HG03354 (cell line): ENCODE data around the gene ERMP1.
"Not testable (repeated sequence)": the region's sequence is repeated elsewhere in the genome, so short reads cannot be mapped to it uniquely, and the experiment has no call there.

Experiments
- ATAC-seq: cut with Tn5 transposase; IDR thresholded peaks from one replicate; pipeline ENCODE4 v1.9.1; 2021; ENCODE audit warnings: mild to moderate bottlenecking; ENCODE audit not compliant: unreplicated experiment, poor library complexity, severe bottlenecking

The ERMP1 gene

DNA sequence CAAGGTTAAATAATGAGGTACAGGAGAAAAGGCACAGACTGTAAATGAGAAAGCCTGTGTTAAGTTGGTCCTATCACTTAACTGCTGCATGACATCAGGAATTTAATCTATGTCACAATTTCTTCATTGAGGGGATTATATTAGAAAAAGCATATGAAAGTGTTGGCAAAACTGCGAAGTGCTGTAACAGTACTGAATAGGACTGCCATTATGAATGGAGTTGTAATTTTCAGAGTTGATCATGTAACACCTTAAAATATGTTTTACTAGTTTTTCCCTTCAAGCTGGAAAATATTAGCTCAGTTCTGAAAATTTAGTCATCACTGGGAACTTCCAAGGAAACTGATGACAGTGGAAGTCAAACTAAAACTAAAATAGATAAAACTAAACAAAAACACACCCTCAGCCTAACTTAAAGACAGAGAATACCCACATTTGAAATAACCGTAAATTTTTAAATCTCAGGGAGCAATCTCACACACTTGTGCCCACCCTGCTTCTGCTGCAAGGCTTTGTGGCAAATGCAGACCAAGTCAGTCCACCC lies 45.1 kb downstream of the ERMP1 start:
- ATAC-seq, result no peak

DNA sequence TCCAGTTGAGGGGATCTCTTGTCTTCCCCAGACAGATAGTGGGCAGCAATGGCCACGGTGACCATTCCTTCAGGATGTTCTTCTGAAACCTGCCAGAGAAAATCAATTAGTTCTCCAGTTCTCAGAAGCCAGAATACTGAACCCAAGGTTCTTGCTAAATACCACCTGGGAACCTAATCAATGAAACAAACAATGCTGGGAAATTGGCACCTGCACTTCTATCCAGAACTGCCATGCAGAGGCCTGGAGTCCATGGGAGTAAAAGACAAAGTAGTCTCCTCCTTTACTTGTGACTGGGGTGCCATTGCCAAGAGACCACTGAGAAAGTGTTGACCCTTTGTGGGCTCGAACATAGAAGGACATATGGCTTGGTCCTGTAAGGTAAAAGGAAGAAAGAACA lies 45.7 kb downstream of the ERMP1 start:
- no peak for ATAC-seq

DNA sequence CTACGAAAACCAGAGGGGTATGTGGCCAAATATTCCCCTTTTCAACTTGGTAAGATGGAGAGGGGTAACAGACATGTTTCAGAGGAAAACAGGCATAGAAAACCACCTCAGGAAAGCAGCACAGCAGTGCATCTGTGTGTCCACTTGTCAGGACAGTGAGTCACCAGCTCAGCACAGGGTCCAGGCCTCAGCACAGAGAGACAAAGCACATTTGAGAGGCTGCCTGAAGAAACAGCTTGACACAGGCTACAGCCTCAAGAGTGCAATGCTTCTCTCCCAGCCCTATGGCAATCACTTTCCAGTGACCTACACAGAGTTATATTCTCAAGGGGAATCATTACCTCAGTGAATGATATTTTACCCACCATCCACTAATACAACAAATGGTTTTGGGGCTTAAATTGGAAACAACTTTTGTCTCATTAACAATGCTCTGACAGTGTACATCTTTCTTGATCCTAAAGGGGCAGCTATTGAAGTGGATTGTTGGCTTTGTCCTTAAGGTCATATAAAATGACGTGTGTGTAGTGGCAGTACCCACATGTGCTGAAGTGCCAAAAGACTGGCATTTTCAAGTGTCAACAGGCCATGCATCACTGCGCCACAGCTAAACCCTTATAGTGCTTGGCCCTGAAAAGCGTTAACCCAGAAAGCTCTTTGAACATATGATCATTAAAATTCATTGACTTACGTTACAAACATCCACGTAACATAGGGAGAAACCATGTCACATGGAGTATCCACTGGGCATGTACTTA lies 46.4 kb downstream of the ERMP1 start:
- ATAC-seq, result no peak

DNA sequence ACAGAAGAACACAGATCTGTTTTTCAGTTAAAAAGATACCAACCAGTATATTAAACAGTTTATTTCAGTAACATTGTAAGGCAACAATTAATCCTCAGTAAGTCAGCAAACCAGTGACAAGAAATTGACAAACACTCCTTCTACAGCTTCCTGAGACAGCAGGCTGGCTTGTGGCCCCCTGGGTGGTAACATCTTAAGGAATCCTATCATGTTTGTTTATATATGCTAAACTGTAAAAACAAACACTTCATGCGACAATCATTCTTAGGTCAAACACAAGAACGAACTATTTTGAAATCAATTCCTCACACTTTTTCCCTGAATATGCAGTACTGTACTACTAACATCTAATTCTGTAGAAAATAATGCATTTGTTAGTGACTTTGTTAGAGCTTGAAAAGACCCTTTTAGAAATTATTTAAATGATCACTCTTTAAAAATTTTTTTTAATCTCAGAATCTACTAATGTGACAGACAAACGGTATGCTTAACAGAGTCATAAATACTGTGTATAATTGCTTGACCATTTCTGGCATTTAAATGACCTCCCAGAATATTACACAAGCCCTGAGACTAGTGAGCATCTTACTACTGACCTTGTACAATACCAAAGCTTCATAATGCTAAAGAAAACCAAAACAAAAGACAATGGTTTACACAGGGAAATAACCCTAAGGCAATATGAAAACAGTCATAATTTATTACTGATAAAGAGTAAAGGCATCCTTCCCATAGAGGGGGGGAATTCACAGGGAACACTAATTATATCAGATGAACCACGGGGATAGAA lies 48.2 kb downstream of the ERMP1 start:
- no peak for ATAC-seq

DNA sequence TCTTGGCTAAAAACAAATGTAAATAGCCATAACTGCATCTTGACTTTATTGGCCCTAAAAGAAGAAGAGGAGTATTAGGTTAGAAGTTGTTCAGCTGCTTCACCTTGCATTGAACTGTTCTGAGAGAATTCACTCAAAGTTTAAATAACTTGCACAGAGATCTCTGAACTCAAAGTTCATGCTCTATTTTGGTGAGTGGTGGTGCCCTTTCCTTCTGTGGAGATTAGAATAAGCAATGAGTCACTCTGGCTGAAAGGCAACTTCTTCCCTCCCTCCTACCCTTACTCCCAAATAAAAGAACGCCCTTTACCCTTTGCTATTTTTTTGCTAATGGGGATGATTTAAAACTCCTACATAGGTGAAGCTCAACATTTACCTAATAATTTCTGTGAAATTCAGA lies 48.9 kb downstream of the ERMP1 start:
- ATAC-seq, result no peak

DNA sequence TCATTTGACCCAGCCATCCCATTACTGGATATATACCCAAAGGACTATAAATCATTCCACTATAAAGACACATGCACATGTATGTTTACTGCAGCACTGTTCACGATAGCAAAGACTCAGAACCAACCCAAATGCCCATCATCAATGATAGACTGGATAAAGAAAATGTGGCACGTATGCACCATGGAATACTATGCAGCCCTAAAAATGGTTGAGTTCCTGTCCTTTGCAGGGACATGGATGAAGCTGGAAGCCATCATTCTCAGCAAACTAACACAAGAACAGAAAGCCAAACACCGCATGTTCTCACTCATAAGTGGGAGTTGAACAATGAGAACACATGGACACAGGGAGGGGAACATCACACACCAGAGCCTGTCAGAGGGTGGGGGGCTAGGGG lies 49.5 kb downstream of the ERMP1 start:
- ATAC-seq, result not testable (repeated sequence)

DNA sequence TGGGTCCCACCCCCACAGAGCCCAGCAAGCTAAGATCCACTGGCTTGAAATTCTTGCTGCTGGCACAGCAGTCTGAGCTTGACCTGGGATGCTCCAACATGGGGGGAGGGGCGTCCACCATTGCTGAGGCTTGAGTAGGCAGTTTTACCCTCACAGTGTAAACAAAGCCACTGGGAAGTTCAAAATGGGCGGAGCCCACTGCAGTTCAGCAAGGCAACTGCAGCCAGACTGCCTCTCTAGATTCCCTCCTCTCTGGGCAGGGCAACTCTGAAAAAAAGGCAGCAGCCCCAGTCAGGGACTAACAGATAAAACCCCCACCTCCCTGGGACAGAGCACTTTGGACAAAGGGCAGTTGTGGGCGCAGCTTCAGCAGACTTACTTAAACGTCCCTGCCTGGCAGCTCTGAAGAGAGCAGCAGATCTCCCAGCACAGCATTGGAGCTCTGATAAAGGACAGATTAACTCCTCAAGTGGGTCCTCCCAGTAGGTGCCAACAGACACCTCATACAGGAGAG lies 53.2 kb downstream of the ERMP1 start:
- ATAC-seq, result not testable (repeated sequence)

DNA sequence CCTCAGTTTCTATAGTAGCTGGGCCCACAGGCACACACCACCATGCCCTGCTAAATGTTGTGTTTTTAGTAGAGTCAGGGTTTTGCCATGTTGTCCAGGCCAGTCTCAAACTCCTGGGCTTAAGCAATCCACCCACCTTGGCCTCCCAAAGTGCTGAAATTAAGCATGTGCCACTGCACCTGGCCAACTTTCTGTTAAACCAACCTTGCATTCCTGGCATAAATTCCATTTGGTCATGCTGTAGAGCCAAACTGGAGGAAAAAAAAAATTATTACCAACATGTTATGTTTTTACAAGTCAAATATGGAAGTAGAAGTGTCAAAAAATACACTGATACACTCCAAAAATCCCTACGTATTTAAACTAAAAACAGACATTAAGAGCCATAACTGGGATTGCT lies 54.1 kb downstream of the ERMP1 start:
- ATAC-seq, result no peak

DNA sequence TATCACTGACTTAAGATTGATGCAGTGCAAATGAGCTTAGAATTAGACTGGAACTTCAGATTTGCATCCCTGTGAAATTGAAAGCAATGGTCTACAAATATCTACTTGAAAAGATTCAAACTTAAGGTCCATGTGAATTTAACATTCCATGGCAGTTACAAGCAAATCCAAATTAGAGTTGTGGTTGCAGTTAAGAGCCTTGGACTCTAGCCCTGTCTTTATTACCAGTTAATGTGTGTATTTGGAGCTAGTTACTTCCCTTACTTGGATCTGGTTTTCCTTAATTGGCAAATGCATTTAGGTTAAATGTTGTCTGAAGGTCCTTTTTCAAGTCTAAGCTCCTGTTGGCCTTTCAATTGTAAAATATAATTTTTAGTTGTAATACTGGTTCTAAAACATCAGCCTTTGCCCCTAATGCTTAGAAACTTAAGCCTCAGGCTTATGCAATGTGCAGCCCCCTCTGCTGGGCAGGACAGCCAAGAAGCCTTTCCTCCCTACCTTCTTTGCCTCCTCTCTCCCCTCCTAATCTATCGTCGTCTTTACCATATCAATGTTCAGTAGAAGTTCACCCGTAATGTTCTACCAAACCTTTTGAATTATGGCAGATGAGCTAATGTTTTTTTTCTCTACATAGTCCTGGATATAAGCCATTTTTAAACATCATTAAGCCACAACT lies 59.5 kb downstream of the ERMP1 start:
- ATAC-seq, result no peak

DNA sequence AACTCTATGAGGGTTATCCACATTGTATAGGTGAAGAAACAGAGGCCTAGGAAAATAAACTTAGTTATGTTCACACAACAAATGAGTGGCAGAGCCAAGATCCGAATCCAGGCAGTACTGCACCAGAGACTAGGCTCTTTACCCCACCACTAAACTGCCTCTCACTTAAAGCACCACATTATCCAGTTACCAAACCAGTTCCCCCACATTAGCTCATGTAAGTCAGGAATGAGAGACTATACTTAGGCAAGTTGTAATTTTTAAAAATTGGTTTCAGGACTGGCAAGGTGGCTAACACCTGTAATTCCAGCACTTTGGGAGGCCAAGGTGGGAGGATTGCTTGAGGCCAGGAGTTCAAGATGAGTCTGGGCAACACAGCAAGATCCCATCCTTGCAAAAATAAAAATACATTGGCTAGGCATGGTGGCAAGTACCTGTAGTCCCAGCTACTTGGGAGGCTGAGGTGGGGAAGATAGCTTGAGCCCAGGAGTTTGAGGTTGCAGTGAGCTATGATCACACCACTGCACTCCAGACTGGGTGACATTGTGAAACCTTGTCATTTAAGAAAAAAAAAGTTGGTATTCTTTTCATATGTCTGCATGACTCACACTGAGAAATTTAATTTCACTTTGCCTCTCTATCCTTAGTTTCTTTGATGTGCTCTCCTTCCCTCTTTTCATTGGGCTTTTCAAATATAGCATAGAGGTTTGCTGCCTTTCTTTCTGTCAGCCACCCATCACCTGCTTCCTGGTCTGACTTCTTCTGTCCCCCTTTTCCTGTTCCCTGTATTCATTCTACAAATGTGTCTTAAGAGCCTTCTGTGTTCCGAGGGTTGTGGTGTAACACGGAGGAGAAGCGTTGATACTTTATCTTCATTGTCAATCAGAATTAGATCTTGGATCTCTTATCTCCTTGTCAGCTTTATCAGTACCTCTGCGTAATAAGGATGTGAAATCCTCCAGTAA lies 64.7 kb downstream of the ERMP1 start:
- ATAC-seq, result peak; percentile 50

DNA sequence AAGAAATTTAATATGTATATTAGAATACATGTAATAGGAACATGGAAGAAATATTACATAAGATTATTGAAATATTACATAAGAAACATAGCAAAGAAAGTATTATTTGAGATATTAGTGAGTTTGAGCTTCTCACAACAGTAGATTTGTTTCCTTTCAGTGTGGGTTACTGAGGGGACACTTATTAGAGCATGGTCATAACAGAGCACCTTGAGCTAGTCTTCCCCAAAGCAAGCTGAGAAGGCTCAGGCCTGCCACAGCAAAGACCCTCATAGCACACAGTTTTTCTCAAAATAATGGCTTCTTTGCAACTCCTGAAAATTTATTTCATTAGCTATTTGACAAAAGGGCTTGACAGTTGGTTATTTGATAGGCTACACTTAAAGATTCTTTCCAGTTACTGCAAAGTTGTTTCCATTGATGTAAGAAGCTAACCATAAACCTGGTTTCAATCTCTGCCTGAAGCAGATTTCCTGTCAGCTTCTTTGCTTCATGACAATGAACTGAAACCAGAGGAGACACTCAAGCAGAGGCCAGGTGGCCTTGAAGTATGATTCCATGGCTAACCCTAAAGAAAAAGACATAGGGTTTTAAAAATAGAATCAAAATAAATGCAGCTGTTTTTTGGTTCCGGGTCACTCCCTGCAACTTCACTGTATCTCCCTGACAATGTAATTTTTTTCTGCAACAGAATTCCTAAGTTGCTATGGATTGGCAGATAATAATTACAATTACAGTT lies 68.6 kb downstream of the ERMP1 start:
- ATAC-seq, result peak; percentile 91

DNA sequence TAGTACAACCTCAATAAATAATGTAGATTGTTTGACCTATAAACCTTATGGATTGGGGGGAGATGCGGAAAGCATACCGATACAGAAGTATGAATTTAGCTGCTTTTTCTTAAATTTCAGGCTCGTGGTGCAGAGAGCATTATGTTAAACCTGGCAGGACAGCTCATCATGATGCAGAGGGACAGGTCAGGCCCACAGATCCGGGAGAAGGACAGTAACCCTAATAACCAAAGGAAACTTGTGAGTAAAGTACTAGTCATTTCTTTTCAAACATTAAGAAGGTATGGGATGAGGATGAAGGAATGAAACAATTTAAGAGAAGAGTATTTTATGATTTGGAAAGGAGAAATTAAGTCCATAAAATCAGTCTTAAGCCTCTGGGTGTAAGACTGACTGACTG lies 70.5 kb downstream of the ERMP1 start:
- no peak for ATAC-seq

DNA sequence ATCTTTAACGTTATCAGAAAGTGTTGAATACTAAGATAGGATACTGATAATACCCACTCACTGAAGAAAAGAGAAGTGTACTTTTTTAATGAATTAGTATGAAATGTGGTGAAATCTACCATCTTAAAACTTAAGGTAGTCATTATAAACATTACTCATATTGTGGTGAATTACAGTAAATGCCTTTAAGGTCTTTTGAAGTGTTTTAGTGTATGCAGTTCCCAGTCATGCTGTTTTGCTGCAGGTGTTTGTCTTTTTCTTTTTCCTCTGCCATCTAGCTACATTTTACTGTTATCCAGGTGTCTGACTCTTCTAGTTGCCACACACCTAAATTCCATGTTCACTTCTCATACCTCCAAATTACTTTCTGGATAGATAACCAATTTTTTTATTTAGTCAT lies 72.6 kb downstream of the ERMP1 start:
- ATAC-seq, result no peak

DNA sequence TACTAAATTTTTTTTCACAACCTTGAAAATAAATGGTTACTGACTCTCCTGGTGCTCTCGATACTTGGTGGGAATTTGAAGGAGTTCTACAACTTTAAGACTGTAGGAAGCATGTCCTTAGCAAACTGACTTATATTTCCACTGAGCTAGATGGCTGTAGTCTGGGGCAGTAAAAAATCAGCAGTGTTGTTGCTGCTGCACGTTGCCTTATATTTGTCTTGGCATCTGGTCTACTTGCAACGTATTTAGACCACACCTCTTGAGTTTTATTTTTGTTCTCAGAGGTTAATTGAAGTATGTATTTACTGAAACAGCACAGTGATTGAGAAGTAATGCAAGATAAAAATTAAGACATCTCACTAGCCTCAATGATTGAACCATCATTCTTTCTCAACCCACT lies 76.3 kb downstream of the ERMP1 start:
- ATAC-seq, result no peak

DNA sequence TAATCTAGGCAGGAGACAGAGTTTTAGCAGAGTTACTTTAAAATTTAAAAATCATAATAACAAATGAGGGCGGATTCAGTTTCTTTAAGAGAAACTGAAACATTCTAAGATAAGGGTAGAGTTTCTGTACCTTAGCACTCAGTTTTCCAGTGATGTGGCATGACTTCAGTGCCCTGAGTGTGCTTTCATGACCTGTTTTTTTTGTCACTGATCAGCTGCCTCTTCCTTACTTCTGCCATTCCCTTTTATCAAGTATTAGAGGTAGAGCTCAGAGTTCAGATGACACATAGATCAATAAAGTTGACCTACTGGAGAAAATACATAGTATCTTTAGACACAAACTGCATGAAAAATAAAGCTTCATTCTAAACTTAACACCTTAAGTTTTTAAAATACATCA lies 82.3 kb downstream of the ERMP1 start:
- ATAC-seq, result no peak

DNA sequence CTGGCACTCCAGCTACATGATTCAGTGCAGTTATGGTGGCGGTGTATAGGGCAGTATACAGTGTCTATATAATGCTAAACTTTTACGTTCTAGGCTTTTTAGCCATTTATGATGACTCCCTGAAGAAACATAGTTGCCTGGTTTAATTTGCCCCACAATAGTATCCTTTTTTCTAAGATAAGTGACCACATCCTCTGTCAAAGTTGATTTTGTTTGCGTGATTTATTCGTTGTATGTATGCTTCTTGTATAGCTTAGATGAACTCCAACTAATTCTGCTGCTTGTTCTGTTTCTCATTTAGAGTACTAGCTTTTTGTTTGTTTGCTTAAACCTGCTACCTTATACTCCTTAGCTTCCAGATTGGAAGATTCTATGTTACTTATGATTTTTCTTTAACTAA lies 83.6 kb downstream of the ERMP1 start:
- ATAC-seq, result no peak

DNA sequence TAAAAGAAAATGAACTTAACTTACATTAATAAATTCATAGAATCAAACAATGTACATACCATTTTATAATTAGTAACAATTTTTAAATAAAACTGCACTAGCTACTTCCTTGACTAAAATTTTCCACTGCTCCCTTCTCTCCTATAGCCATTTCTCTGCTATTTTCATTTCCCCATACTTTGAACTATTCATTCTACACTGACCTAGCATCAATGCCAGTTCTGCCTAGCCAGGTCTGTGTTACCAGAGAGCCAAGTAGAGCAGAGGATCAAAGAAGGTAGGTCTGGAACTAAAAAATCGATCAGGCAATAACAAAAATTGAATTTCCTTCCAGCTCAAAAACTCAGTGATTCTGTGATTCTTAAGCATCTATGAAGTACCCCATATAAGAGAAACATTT lies 84.5 kb downstream of the ERMP1 start:
- no peak for ATAC-seq

DNA sequence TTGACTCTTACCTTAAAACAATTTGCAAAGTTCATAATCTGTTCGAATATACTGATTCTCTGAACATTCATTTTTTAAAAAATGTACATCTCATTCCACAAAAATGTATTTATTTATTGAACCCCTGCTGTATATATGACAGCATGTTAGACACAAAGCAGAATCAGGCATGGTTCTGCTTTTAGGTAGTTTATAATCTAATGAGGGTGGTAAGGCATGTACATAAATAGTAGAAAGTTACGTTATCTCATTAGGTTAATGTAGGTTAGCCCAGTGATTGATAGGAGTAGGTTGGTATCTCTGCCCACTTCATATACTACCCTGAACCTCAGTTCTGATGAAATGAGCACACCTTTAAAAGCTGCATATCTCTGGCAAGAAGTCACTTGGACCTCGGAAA lies 89.8 kb downstream of the ERMP1 start:
- ATAC-seq, result no peak
